ENCODE data around the gene ARVCF. TPM values are rescaled to one million over a fixed set of nuclear protein-coding genes. Genes with fewer than 3 reads are reported as not detected.
A peak's percentile ranks its signal among the peaks of the same experiment; 100 is the strongest.

The ARVCF gene
- total RNA-seq, 1 donor from 2014 or later: 109 TPM

- H3K4me3 ChIP-seq (ENCODE audit: low read depth, low read length): no peak overlapping the region
- TF ChIP-seq CTCF (conservative IDR thresholded peaks at IDR 0.05; ENCODE audit: low read depth, low read length): no peak
- DNase-seq (ENCODE audit: low read depth): no peak
These were observed 61.1 kb downstream of the ARVCF start for GRCh38 chr22:19955241-19956128.

DNA sequence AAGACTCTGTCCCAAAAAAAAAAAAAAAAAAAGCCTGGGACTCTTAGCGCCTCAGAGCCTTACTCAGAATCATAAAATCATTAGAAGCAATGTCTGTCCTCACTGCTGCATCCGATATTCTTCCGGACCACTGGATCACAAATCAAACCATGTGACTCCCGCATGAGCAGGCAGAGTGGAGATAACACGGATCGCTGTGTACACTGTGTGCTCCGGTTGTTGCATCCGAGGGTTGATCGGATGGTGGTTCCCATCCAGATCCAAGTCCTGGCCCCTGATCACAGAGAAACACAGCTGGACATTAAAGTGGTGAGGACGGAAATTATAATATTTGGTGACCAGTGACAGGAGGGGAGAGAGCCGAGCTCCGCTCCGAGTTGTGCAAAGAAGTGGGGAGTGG is 65.3 kb downstream of the ARVCF start:
- H3K4me3 ChIP-seq (ENCODE audit: low read depth, low read length): no peak overlapping the region
- TF ChIP-seq CTCF (conservative IDR thresholded peaks at IDR 0.05; ENCODE audit: low read depth, low read length): no peak
- no peak for DNase-seq (ENCODE audit: low read depth)

DNA sequence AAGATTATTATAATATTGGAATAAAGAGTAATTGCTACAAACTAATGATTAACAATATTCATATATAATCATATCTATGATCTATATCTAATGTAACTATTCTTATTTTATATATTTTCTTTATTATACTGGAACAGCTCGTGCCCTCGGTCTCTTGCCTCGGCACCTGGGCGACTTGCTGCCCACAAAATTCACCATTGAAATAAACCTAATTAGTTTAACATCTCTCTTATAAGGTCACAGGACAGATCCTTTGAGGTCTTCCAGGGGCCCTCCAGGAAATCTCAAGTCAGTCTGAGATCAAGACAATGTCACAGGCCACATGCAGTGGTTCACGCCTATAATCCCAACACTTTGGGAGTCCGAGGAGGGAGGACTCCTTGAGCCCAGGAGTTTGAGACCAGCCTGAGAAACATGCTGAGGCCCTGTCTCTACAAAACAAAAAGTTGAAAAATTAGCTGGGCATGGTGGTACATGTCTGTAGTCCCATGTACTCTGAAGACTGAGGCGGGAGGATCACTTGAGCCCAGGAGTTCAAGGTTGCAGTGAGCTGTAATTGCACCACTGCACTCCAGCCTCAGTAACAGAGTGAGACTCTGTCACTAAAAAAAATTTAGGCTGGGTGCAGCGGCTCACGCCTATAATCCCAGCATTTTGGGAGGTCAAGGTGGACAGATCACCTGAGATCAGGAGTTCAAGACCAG is 68.4 kb downstream of the ARVCF start:
- DNase-seq (ENCODE audit: low read depth): no peak
- H3K4me3 ChIP-seq (ENCODE audit: low read depth, low read length): no peak overlapping the region
- TF ChIP-seq CTCF (conservative IDR thresholded peaks at IDR 0.05; ENCODE audit: low read depth, low read length): no peak

DNA sequence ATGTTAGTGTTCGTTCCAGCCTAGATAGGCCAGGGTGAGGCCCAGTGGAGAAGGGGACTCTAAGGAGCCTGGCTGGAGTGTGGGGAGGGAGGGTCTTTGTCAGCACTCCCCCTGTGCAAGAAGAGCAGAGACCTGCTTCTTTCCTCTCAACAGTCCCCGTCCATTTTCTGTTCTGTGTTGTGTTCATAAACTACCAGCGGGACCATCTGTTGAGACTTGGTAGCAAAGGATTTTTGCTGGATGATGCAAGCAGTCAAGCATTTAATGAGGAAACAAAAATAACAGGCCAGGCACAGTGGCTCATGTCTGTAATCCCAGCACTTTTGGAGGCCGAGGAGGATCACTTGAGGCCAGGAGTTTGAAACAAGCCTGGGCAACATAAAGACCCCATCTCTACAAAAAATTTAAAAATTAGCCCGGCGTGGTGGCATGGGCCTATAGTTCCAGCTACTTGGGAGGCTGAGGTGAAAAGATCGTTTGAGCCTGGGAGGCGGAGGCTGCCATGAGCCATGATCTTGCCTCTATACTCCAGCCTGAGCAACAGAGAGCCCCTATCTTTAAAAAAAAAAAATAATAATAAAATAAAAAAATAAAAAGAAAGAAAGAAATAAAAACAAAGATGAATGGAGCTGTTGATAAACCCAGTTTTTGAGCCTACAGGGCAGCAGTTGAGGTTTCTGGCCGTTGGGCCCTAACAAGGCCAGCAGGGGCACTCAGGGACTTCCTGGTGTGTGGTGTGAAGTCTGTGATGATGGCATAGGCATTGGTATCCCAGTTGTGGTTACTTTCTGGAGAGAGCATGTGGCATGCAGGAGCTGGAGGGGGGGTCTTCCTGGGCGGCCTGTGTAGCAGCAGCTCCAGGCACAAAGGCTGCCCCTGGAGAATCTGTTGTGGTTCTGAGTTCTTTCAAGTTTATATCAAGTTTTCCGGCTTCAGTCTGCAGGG is 73.3 kb downstream of the ARVCF start:
- peak overlapping the region; percentile 92 for H3K4me3 ChIP-seq (ENCODE audit: low read depth, low read length)
- peak; percentile 20 for TF ChIP-seq CTCF (conservative IDR thresholded peaks at IDR 0.05; ENCODE audit: low read depth, low read length)
- DNase-seq (ENCODE audit: low read depth): peak; percentile 19

DNA sequence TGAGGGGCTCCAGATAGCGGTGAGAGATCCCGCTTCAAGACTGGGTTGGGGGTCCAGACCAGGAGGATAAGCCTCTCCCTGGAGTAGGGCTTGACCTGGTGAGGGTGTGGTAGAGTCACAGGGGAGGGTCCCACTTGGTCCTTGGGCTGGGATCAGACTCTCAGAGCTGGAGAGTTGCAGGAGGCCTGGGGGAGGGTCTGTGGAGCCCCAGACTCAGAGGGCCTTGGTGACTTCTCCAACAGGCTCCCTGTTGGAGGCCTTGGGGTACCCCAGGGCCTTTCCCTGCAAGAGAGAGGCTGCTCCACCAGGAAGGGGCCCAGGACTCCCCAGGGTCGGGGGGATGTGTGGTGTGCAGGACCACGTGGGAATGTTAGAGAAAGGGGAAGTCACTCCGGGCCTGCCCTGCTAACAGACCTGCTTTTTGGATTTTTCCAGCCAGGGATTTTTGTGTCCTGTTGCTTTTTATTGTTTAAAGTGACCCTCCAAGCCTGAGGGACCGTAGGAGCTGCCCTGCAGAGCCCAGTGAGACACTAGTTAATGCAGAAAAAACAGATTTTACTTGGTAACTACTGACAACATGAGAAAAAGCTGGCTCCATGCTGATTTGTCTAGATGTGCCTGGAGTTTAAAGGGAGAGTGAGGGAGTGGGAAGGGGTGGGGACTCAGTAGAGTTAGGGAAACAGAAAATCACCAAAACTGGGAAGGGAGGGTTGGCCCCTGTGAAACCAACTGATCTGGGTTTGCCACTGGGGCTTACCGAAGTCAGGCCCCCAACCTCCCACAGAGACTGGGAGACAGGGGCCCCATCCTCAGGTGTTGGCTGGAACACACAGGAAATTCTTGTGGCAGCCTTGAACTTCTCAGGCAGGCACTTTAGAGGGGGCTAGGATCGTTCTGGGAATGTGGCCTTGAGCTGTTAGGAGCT is 74.2 kb downstream of the ARVCF start:
- no peak for TF ChIP-seq CTCF (conservative IDR thresholded peaks at IDR 0.05; ENCODE audit: low read depth, low read length)
- DNase-seq (ENCODE audit: low read depth): peak; percentile 4
- H3K4me3 ChIP-seq (ENCODE audit: low read depth, low read length): peak overlapping the region; percentile 92
